ENCODE measurements around the gene FILIP1L. TPM values are rescaled to one million over a fixed set of nuclear protein-coding genes. Genes with fewer than 3 reads are reported as not detected.

Gene FILIP1L
- total and polyA plus RNA-seq, 2 of the 13 experiments (the other 11 are each of a cell fraction or from before 2014, with no cell fraction given) = 8.1 to 187 TPM

DNA sequence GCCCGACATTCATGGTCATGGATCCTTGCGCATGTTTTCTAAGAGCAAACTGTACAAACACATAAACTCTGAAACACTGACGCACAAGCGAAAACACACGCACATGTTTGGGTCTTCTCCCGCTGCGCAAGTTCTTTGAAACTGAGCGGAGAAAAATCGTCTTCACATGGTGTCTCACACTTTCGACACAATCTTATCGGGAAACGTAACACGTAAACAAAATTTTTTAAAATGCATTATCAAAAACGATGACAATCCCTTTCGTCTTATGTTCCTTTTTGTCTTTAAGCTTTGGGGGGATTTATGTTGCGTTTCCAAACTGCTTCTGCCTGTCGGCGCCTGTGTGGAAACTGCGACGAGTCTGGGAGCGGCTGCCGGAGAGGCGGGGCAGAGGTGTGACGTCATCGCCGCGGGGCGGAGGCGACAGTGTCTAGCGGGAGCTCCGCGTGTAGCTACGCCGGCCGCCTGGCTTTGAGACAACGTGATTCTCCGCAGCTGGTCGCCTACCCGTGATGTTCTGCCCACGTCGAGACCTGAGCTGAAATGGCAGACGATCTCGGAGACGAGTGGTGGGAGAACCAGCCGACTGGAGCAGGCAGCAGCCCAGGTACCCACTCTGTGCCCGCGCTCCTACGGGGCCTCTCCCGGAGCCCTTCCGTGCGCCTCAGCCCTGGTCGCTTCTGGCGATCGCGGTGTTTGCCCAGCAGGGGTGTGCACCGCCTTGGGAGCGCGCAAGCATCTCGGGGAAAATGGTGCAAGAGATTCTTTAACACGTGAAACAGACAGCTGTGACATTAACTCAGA is 296.7 kb downstream of the FILIP1L start, which contains the start of gene CMSS1 (continued):
- TF ChIP-seq, protein P1, sequence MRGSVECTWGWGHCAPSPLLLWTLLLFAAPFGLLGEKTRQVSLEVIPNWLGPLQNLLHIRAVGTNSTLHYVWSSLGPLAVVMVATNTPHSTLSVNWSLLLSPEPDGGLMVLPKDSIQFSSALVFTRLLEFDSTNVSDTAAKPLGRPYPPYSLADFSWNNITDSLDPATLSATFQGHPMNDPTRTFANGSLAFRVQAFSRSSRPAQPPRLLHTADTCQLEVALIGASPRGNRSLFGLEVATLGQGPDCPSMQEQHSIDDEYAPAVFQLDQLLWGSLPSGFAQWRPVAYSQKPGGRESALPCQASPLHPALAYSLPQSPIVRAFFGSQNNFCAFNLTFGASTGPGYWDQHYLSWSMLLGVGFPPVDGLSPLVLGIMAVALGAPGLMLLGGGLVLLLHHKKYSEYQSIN (CRISPR knock-in tag; IDR thresholded peaks at IDR 0.05; ENCODE audit: borderline replicate concordance) = no peak
- peak; percentile 95 for TF ChIP-seq GATAD1 (CRISPR knock-in tag; IDR thresholded peaks at IDR 0.05)
- TF ChIP-seq MED13 (CRISPR knock-in tag; IDR thresholded peaks at IDR 0.05) = peak; percentile 62
- peak; percentile 65; the same call in 1 of the 2 replicates for TF ChIP-seq ZNF788 (CRISPR knock-in tag; IDR thresholded peaks at IDR 0.05; ENCODE audit: borderline replicate concordance)
- TF ChIP-seq KMT2B (CRISPR knock-in tag; IDR thresholded peaks at IDR 0.05) = peak; percentile 100
- TF ChIP-seq, protein P2, sequence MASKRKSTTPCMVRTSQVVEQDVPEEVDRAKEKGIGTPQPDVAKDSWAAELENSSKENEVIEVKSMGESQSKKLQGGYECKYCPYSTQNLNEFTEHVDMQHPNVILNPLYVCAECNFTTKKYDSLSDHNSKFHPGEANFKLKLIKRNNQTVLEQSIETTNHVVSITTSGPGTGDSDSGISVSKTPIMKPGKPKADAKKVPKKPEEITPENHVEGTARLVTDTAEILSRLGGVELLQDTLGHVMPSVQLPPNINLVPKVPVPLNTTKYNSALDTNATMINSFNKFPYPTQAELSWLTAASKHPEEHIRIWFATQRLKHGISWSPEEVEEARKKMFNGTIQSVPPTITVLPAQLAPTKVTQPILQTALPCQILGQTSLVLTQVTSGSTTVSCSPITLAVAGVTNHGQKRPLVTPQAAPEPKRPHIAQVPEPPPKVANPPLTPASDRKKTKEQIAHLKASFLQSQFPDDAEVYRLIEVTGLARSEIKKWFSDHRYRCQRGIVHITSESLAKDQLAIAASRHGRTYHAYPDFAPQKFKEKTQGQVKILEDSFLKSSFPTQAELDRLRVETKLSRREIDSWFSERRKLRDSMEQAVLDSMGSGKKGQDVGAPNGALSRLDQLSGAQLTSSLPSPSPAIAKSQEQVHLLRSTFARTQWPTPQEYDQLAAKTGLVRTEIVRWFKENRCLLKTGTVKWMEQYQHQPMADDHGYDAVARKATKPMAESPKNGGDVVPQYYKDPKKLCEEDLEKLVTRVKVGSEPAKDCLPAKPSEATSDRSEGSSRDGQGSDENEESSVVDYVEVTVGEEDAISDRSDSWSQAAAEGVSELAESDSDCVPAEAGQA (IDR thresholded peaks at IDR 0.05; ENCODE audit: low read depth) = peak; percentile 90
- TF ChIP-seq, protein P2 (CRISPR knock-in tag; IDR thresholded peaks at IDR 0.05; ENCODE audit: borderline replicate concordance) = 0 out of 2 replicates have a peak, but pooled peaks have one; percentile 47
- peak; percentile 83 for TF ChIP-seq SIN3B (IDR thresholded peaks at IDR 0.05; ENCODE audit: low read length)
- TF ChIP-seq, protein P3, sequence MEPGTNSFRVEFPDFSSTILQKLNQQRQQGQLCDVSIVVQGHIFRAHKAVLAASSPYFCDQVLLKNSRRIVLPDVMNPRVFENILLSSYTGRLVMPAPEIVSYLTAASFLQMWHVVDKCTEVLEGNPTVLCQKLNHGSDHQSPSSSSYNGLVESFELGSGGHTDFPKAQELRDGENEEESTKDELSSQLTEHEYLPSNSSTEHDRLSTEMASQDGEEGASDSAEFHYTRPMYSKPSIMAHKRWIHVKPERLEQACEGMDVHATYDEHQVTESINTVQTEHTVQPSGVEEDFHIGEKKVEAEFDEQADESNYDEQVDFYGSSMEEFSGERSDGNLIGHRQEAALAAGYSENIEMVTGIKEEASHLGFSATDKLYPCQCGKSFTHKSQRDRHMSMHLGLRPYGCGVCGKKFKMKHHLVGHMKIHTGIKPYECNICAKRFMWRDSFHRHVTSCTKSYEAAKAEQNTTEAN (CRISPR knock-in tag; conservative IDR thresholded peaks at IDR 0.05) = no peak
- TF ChIP-seq ZFP90 (CRISPR knock-in tag; IDR thresholded peaks at IDR 0.05; ENCODE audit: borderline replicate concordance) = no peak; the same call in 1 of the 2 replicates
- peak; percentile 82; the same call in 1 of the 2 replicates for TF ChIP-seq AHR (CRISPR knock-in tag; IDR thresholded peaks at IDR 0.05)
- TF ChIP-seq SUZ12 (IDR thresholded peaks at IDR 0.05; ENCODE audit: low read depth, low read length) = no peak
- TF ChIP-seq, protein P4, sequence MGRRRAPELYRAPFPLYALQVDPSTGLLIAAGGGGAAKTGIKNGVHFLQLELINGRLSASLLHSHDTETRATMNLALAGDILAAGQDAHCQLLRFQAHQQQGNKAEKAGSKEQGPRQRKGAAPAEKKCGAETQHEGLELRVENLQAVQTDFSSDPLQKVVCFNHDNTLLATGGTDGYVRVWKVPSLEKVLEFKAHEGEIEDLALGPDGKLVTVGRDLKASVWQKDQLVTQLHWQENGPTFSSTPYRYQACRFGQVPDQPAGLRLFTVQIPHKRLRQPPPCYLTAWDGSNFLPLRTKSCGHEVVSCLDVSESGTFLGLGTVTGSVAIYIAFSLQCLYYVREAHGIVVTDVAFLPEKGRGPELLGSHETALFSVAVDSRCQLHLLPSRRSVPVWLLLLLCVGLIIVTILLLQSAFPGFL (CRISPR knock-in tag; IDR thresholded peaks at IDR 0.05) = no peak
- TF ChIP-seq ZSCAN20 (CRISPR knock-in tag; IDR thresholded peaks at IDR 0.05; ENCODE audit: borderline replicate concordance) = no peak
- TF ChIP-seq MED8 (CRISPR knock-in tag; IDR thresholded peaks at IDR 0.05; ENCODE audit: insufficient replicate concordance) = no peak
- TF ChIP-seq, protein P5, sequence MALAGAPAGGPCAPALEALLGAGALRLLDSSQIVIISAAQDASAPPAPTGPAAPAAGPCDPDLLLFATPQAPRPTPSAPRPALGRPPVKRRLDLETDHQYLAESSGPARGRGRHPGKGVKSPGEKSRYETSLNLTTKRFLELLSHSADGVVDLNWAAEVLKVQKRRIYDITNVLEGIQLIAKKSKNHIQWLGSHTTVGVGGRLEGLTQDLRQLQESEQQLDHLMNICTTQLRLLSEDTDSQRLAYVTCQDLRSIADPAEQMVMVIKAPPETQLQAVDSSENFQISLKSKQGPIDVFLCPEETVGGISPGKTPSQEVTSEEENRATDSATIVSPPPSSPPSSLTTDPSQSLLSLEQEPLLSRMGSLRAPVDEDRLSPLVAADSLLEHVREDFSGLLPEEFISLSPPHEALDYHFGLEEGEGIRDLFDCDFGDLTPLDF (CRISPR knock-in tag; IDR thresholded peaks at IDR 0.05) = peak; percentile 73; the same call in 1 of the 2 replicates
- peak; percentile 71 for TF ChIP-seq SALL2 (CRISPR knock-in tag; IDR thresholded peaks at IDR 0.05)
- TF ChIP-seq ZMAT3 (CRISPR knock-in tag; conservative IDR thresholded peaks at IDR 0.05) = peak; percentile 82; the same call in 1 of the 2 replicates
- TF ChIP-seq ZFAT (CRISPR knock-in tag; conservative IDR thresholded peaks at IDR 0.05) = peak; percentile 100

All from HepG2 (cell line).